Measurements from ENCODE around the gene WEE2.

- TF ChIP-seq CTCF (IDR thresholded peaks at IDR 0.05), result no peak
- no peak for TF ChIP-seq POLR2A (IDR thresholded peaks at IDR 0.05)
Observed at GRCh38 chr7:141706239-141707064, 1.7 kb upstream of the WEE2 start.

All from heart left ventricle (tissue), 13 donors.